ENCODE data around the gene ZNF770. TPM values are rescaled to one million over a fixed set of nuclear protein-coding genes. Genes with fewer than 3 reads are reported as not detected.

The ZNF770 gene
- total and polyA plus RNA-seq, 9 of the 15 experiments (the other 6 are each of a cell fraction or from before 2014, with no cell fraction given), result 3.4 to 50.8 (median 40.3) TPM

GRCh38 chr15:34988027-34988902 is at the start of gene ZNF770 (continued):
- TF ChIP-seq, protein P1, sequence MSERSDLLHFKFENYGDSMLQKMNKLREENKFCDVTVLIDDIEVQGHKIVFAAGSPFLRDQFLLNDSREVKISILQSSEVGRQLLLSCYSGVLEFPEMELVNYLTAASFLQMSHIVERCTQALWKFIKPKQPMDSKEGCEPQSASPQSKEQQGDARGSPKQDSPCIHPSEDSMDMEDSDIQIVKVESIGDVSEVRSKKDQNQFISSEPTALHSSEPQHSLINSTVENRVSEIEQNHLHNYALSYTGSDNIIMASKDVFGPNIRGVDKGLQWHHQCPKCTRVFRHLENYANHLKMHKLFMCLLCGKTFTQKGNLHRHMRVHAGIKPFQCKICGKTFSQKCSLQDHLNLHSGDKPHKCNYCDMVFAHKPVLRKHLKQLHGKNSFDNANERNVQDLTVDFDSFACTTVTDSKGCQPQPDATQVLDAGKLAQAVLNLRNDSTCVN (CRISPR knock-in tag; IDR thresholded peaks at IDR 0.05), result no peak
- TF ChIP-seq, protein P2, sequence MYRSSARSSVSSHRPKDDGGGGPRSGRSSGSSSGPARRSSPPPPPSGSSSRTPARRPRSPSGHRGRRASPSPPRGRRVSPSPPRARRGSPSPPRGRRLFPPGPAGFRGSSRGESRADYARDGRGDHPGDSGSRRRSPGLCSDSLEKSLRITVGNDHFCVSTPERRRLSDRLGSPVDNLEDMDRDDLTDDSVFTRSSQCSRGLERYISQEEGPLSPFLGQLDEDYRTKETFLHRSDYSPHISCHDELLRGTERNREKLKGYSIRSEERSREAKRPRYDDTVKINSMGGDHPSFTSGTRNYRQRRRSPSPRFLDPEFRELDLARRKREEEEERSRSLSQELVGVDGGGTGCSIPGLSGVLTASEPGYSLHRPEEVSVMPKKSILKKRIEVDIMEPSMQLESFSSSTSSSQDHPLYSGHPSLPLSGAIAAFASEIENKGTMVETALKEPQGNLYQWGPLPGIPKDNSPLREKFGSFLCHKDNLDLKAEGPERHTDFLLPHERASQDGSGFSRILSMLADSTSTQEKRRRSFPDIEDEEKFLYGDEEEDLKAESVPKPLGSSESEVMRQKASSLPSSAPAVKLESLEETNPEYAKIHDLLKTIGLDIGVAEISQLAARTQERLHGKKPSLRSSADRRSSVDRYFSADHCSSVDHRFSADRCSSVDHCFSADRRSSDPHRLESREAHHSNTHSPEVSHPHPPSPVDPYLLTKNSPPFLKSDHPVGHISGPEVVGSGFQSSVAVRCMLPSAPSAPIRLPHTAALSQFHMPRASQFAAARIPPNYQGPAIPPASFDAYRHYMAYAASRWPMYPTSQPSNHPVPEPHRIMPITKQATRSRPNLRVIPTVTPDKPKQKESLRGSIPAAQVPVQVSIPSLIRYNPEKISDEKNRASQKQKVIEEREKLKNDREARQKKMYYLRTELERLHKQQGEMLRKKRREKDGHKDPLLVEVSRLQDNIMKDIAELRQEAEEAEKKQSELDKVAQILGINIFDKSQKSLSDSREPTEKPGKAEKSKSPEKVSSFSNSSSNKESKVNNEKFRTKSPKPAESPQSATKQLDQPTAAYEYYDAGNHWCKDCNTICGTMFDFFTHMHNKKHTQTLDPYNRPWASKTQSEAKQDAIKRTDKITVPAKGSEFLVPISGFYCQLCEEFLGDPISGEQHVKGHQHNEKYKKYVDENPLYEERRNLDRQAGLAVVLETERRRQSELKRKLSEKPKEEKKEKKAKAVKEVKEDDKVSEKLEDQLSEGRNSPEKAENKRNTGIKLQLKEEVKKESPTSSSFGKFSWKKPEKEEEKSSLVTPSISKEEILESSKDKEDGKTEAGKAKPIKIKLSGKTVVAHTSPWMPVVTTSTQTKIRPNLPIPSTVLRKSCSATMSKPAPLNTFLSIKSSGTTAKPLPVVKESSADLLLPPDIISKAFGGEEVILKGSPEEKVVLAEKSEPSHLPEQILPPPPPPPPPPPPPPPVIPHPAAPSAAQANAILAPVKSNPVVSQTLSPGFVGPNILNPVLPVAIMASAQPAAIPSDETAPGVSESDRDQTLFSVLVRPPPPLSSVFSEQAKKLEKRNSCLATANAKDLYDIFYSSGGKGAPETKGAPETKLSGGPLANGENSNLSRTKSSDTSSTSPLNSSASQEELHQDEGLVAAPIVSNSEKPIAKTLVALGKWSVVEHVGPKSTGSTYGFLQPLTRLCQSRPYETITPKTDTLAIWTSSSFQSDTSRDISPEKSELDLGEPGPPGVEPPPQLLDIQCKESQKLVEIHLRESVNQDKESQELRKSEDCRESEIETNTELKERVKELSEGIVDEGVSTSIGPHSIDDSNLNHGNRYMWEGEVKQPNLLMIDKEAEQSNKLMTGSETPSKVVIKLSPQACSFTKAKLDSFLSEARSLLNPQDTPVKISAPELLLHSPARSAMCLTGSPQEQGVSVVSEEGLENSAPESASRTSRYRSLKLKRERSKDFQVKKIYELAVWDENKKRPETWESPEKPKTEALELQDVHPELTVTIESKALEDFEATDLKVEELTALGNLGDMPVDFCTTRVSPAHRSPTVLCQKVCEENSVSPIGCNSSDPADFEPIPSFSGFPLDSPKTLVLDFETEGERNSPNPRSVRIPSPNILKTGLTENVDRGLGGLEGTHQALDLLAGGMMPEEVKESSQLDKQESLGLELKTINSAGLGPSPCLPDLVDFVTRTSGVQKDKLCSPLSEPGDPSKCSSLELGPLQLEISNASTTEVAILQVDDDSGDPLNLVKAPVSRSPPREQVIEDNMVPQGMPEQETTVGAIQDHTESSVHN (IDR thresholded peaks at IDR 0.05; ENCODE audit: borderline replicate concordance in 1 of 2, low read depth in 1 of 2), result no peak
- TF ChIP-seq YBX1 (IDR thresholded peaks at IDR 0.05) (no peak), RNF219 (CRISPR knock-in tag; IDR thresholded peaks at IDR 0.05) (no peak), ZC3H8 (IDR thresholded peaks at IDR 0.05) (no peak), RFX7 (CRISPR knock-in tag; IDR thresholded peaks at IDR 0.05) (0 out of 2 replicates have a peak, but pooled peaks have one; percentile 41), GATAD2B (IDR thresholded peaks at IDR 0.05; ENCODE audit: borderline replicate concordance) (peak; percentile 88), ZNF57 (CRISPR knock-in tag; IDR thresholded peaks at IDR 0.05) (no peak)
- TF ChIP-seq, protein P3, sequence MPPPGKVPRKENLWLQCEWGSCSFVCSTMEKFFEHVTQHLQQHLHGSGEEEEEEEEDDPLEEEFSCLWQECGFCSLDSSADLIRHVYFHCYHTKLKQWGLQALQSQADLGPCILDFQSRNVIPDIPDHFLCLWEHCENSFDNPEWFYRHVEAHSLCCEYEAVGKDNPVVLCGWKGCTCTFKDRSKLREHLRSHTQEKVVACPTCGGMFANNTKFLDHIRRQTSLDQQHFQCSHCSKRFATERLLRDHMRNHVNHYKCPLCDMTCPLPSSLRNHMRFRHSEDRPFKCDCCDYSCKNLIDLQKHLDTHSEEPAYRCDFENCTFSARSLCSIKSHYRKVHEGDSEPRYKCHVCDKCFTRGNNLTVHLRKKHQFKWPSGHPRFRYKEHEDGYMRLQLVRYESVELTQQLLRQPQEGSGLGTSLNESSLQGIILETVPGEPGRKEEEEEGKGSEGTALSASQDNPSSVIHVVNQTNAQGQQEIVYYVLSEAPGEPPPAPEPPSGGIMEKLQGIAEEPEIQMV (tag; conservative IDR thresholded peaks at IDR 0.05; ENCODE audit: low read depth), result peak; percentile 87
- TF ChIP-seq, protein P4, sequence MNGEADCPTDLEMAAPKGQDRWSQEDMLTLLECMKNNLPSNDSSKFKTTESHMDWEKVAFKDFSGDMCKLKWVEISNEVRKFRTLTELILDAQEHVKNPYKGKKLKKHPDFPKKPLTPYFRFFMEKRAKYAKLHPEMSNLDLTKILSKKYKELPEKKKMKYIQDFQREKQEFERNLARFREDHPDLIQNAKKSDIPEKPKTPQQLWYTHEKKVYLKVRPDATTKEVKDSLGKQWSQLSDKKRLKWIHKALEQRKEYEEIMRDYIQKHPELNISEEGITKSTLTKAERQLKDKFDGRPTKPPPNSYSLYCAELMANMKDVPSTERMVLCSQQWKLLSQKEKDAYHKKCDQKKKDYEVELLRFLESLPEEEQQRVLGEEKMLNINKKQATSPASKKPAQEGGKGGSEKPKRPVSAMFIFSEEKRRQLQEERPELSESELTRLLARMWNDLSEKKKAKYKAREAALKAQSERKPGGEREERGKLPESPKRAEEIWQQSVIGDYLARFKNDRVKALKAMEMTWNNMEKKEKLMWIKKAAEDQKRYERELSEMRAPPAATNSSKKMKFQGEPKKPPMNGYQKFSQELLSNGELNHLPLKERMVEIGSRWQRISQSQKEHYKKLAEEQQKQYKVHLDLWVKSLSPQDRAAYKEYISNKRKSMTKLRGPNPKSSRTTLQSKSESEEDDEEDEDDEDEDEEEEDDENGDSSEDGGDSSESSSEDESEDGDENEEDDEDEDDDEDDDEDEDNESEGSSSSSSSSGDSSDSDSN (IDR thresholded peaks at IDR 0.05; ENCODE audit: borderline replicate concordance in 1 of 2, low read depth in 2 of 2, low read length in 2 of 2), result peak; percentile 67 to 96; a peak in 3 of 4 replicates

All from K562 (cell line).